22Rv1 (cell line): ENCODE data around the gene ALDH16A1.

Source experiments
- H3K27ac ChIP-seq: fragments of 450-650 bp; 2 replicates; pipeline ENCODE4 v1.5.1; 2017
- ZFX ChIP-seq: fragments of 450-650 bp; IDR thresholded peaks from 2 replicates; pipeline ENCODE4 v1.6.1; 2017; ENCODE audit warnings: antibody characterized with exemption, borderline replicate concordance
- TF ChIP-seq, protein P1 (sequence below): fragments of 450-650 bp; IDR thresholded peaks from 2 replicates; pipeline ENCODE4 v1.5.1; 2017; ENCODE audit warnings: mild to moderate bottlenecking

Gene ALDH16A1

DNA sequence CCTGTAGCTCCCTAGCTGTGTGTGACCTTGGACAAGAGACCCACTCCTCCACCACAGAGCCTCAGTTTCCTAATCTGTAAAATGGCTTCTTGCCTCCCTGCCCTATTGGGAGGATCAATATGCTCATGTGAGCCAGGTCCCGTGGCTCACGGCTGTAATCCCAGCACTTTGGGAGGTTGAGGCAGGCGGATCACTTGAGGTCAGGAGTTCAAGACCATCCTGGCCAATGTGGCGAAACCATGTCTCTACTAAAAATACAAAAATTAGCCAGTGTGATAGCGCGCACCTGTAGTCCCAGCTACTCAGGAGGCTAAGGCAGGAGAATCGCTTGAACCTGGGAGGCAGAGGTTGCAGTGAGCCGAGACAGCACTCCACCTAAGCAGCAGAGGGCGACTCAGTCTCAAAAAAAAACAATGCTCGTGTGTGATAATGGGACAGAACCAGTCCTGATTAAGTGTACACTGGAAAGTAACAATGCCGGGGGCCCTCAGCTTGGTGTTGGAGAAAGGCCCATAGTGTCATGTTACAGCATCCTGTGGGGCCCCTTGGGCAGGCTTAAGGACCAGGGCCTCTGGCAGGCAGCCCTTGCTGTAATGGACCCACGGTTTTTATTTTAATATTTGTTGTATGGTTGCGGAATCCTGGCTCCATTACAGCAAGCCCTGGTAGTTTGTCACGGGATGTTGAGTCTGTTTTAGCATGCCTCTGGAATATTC lies 50.0 kb downstream of the ALDH16A1 start:
- H3K27ac ChIP-seq: no peak overlapping the region
- TF ChIP-seq, protein P1, sequence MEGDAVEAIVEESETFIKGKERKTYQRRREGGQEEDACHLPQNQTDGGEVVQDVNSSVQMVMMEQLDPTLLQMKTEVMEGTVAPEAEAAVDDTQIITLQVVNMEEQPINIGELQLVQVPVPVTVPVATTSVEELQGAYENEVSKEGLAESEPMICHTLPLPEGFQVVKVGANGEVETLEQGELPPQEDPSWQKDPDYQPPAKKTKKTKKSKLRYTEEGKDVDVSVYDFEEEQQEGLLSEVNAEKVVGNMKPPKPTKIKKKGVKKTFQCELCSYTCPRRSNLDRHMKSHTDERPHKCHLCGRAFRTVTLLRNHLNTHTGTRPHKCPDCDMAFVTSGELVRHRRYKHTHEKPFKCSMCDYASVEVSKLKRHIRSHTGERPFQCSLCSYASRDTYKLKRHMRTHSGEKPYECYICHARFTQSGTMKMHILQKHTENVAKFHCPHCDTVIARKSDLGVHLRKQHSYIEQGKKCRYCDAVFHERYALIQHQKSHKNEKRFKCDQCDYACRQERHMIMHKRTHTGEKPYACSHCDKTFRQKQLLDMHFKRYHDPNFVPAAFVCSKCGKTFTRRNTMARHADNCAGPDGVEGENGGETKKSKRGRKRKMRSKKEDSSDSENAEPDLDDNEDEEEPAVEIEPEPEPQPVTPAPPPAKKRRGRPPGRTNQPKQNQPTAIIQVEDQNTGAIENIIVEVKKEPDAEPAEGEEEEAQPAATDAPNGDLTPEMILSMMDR: peak; percentile 78
- no peak for TF ChIP-seq ZFX

DNA sequence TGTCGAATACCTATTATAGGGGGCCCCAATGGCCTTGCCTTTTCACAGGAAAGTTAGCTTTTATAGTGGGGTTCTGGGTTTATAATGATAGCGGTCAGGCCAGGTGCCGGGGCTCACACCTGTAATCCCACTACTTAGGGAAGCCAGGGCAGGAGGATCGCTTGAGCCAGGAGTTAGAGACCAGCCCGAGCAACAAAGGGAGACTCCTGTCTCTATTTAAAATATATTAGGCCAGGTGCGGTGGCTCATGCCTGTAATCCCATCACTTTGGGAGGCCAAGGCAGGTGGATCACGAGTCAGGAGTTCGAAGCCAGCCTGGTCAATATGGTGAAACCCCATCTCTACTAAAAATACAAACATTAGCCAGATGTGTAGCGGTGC lies 50.5 kb downstream of the ALDH16A1 start:
- TF ChIP-seq ZFX: no peak
- TF ChIP-seq, protein P1: no peak
- no peak overlapping the region for H3K27ac ChIP-seq

DNA sequence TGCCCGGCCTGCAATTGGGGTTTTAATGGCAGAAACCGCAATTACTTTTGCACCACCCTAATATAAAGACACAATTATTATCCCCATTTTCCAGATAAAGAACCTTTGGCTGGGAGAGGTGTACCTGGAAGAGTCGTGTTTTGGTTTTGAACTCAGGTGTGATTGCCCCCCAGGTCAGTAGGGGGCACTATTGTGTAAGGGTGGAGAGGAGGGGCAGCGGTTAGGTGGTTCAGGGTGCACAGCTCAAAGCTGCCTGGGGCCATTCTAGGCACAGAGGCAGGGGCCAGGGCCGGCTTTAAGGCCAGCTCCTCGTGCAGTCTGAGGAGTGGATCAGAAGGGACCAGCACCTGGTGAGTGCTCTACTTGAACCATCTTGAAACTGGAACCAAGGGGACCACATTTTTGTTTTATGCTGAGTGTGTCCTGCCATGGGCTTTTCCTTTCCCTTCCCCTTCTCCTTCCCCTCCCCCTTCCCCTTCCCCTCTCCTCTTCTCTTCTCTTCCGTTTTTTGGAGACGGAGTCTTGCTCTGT lies 53.6 kb downstream of the ALDH16A1 start:
- no peak overlapping the region for H3K27ac ChIP-seq
- TF ChIP-seq, protein P1: peak; percentile 93
- TF ChIP-seq ZFX: no peak

DNA sequence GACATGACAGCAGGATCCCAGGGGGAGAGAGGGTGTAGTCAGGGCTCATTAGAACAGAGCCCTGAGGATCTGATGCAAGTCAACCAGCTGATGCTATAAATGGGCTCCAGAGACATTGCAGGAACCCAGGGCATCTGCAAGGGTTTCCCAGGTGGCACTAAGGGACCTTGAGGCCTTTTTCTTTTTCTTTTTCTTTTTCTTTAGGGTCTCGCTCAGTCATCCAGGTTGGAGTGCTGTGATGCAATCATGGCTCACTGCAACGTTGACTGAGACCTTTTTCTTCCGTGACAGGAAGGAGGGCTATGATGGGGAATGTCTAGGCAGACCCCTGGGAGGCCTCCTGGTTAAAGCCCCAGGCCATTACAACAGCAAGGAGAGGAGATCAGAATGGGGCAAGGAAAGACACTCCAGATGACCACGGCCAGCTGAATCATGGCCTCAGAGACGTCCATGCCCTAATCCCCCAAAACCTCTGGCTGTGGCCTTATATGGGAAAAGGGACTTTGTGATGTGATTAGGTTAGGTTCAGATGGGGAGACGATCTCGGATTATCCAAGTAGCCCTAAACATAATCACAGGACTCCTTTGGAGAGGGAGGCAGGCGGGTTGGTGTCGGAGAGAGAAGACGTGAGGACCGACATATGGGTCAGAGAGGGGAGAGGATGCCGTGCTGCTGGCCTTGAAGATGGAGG lies 54.9 kb downstream of the ALDH16A1 start:
- no peak for TF ChIP-seq ZFX
- TF ChIP-seq, protein P1: no peak
- H3K27ac ChIP-seq: no peak overlapping the region

DNA sequence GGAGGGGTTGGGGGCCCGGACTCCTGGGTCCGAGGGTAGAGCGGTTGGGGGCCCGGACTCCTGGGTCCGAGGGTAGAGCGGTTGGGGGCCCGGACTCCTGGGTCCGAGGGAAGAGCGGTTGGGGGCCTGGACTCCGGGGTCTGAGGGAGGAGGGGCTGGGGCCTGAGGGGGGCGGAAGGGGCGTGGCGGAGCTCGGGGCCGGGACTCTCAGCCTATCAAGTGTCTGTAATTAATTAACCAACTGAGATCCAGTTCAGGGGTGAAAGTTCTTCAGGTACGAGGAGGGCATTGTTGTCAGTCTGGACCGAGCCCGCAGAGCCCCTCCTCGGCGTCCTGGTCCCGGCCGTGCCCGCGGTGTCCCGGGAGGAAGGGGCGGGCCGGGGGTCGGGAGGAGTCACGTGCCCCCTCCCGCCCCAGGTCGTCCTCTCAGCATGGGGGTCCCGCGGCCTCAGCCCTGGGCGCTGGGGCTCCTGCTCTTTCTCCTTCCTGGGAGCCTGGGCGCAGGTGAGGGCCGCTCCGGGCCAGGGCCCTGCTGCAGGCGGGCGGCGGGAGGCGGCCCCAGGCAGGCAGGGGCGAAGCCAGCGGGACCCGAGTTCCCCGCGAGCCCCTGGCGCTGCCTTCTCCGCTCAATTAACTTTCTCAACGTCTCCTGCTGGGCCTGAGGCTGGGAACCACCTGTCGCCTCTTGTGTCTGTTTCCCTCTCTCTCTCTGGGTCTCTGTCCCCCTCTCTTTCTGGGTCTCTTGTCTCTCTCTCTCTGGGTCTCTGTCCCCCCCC lies 60.1 kb downstream of the ALDH16A1 start:
- no peak for TF ChIP-seq ZFX
- TF ChIP-seq, protein P1: no peak
- H3K27ac ChIP-seq: no peak overlapping the region

DNA sequence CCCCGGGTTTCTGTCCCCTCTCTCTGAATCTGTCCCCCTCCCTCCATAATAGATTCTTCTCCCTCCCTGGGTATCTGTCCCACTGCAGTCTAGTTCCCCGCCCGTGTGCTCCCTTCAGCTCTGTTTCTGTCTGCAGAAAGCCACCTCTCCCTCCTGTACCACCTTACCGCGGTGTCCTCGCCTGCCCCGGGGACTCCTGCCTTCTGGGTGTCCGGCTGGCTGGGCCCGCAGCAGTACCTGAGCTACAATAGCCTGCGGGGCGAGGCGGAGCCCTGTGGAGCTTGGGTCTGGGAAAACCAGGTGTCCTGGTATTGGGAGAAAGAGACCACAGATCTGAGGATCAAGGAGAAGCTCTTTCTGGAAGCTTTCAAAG lies 60.7 kb downstream of the ALDH16A1 start:
- TF ChIP-seq, protein P1: no peak
- TF ChIP-seq ZFX: no peak
- H3K27ac ChIP-seq: no peak overlapping the region
